Cardiac muscle cell (in vitro differentiated cells and primary cell): Measurements from ENCODE around the gene ZNRD2. TPM values are rescaled to one million over a fixed set of nuclear protein-coding genes. Genes with fewer than 3 reads are reported as not detected.
A peak's percentile ranks its signal among the peaks of the same experiment; 100 is the strongest.

ENCODE experiments used
- DNase-seq, 2 donors: peaks; one replicate each; pipeline versions ENCODE4 v3.0.0 to v3.0.0-alpha.2; 2010 to 2017; ENCODE audit warnings: low read depth in 1 of 2, low spot score in 1 of 2
- H3K27ac ChIP-seq: fragments of 200-600 bp; sonication (generic); 2 replicates; pipeline ENCODE4 v1.5.1; 2016
- H3K27me3 ChIP-seq: fragments of 200-600 bp; sonication (generic); 2 replicates; pipeline ENCODE4 v1.6.0; 2016; ENCODE audit warnings: control low read depth
- H3K36me3 ChIP-seq: fragments of 200-600 bp; sonication (generic); 2 replicates; pipeline ENCODE4 v1.5.1; 2016; ENCODE audit warnings: control low read depth
- H3K4me1 ChIP-seq: fragments of 200-600 bp; sonication (generic); 2 replicates; pipeline ENCODE4 v1.8.1; 2017; ENCODE audit warnings: low read depth, mild to moderate bottlenecking, mixed run types
- H3K4me3 ChIP-seq: fragments of 200-600 bp; sonication (generic); 2 replicates; pipeline ENCODE4 v1.5.1; 2016; ENCODE audit warnings: mild to moderate bottlenecking
- H3K9me3 ChIP-seq: fragments of 200-600 bp; sonication (generic); 2 replicates; pipeline ENCODE4 v1.5.1; 2017; ENCODE audit warnings: low read depth, mild to moderate bottlenecking, control low read depth
- CTCF ChIP-seq: IDR thresholded peaks from 2 replicates; pipeline ENCODE4 v1.5.1; 2012; ENCODE audit warnings: low read depth, mild to moderate bottlenecking, low read length
- polyA plus RNA-seq: library from polyadenylated mRNA; unstranded; fragments of >200 nt; fragmentation: Nextera tagmentation; extraction: Ambion mirVana; gene quantifications from 2 replicates; pipeline ENCODE4 v1.2.1, GENCODE V29; 2016
- total RNA-seq: library from RNA; depleted of rRNA; stranded (reverse); fragments of >200 nt; gene quantifications from 2 replicates; pipeline ENCODE4 v1.2.3, GENCODE V29; 2016

The ZNRD2 gene
- total and polyA plus RNA-seq, 2 experiments from 2014 or later: 55.7 to 56.6 TPM

DNA sequence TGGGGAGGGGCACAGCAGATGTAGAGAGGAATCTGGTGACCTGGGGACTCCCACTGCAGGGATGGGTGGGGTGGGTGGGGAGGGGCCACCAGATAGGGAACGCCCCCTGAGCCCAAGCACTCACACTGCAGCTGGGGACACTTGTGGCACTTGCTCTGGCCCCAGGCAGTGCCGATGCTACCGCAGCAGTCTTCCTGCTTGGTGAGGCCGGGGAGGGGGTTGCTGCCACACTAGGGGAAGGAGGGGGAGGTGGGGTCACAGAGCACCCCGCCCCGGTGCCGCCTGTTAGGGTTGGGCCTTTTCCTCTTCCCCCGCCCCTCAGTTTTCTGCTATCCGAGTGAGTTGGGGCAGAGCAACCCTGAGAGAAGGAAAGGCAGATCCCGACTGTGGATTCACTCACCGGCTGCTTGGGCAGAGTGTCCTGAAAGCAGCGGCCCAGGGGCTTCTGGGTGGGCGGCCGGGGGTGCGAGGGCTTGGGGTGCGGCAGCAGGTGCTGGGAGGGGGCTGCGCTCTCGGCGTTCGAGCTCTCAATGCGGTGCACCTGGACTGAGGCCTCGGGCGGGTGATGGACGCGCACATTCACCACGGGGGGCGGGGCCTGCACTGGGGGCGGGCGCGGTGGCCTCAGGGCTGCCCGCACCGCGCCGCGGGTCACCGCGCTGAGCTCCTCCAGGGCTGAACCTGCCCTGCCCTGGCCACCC lies 16.8 kb upstream of the ZNRD2 start:
- TF ChIP-seq CTCF: no peak
- Histone ChIP-seq H3K27ac (no peak overlapping the region), H3K27me3 (peaks cover 6% of the 10 kb centered on the region), H3K9me3 (no peaks in the 10 kb centered on the region), H3K4me1 (peaks cover 15% of the 10 kb centered on the region), H3K36me3 (no peaks in the 10 kb centered on the region), H3K4me3 (no peak overlapping the region)
- DNase-seq: no peak

- no peaks in the 10 kb centered on the region for H3K36me3 ChIP-seq
- H3K9me3 ChIP-seq: no peaks in the 10 kb centered on the region
- peaks cover 23% of the 10 kb centered on the region for H3K4me1 ChIP-seq
- H3K27me3 ChIP-seq: no peaks in the 10 kb centered on the region
- no peak overlapping the region for H3K27ac ChIP-seq
- no peak for TF ChIP-seq CTCF
- no peak overlapping the region for H3K4me3 ChIP-seq
- DNase-seq: no peak
Observed at GRCh38 chr11:65554057-65554818, 16.0 kb upstream of the ZNRD2 start.

DNA sequence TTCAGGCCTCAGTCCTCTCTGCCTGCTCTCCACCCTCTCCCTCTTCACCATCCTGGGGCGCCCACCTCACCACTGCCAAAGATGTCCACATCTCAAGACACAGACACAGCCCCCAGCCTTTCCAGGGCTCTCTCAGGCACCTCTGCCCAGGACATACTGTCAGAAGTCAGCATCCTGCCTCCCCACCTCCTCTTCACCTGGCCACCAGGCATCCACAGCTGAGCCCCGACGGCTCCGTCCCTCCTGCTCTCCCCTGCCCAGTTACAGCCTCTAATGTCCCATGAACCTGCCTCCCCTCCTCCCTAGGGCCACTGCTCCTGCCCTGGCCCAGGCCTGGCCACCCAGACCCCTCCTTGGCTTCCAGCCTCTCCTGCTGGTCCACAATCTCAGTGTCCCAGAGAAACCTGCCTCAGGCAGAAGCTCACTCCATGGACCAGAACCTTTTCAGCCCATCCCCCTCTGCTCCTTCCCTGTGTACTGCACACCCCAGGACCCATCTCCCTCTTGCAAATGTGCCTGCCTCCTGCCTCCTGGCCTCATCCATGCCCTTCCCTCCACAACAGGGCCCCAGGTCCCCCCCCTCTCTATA lies 15.3 kb upstream of the ZNRD2 start:
- DNase-seq: no peak
- no peak overlapping the region for H3K27ac ChIP-seq
- TF ChIP-seq CTCF: no peak
- H3K9me3 ChIP-seq: no peaks in the 10 kb centered on the region
- no peaks in the 10 kb centered on the region for H3K27me3 ChIP-seq
- peaks cover 29% of the 10 kb centered on the region for H3K4me1 ChIP-seq
- H3K36me3 ChIP-seq: no peaks in the 10 kb centered on the region
- no peak overlapping the region for H3K4me3 ChIP-seq

DNA sequence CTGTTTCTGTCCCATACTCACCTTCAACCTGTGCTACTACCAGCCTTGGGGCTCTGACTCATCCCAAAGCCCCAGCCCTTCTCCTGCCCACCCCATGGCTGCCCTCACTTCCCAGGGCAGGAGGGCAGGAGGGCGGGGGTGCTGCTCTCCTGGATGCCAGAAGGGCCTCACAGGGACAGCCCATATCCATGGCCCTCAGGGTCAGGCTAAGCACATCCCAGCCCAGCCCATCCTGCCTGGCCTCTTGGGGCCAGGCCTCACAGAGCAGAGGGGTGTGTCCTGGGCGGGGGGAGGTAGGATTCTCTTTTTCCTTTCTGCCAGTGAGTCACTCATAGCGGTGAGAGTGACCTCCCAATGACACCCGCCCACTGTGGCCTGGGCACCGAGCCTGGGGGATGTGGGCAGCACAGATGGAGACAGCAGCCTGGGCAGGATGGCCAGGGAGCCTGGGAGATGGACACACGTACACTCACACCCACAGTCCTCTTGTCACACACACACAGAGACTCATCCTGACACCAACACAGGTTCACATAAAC lies 14.5 kb upstream of the ZNRD2 start:
- no peak for TF ChIP-seq CTCF
- peak in 1 of 2 donors; percentile 81 for DNase-seq
- Histone ChIP-seq H3K36me3 (no peaks in the 10 kb centered on the region), H3K4me3 (no peak overlapping the region), H3K27me3 (no peaks in the 10 kb centered on the region), H3K27ac (no peak overlapping the region), H3K9me3 (no peaks in the 10 kb centered on the region), H3K4me1 (peaks cover 34% of the 10 kb centered on the region)

GRCh38 chr11:65556470-65557279 lies 13.6 kb upstream of the ZNRD2 start:
- no peak for DNase-seq
- Histone ChIP-seq H3K36me3 (no peaks in the 10 kb centered on the region), H3K4me3 (peak overlapping the region; percentile 50), H3K9me3 (no peaks in the 10 kb centered on the region), H3K27me3 (no peaks in the 10 kb centered on the region), H3K27ac (peak overlapping the region; percentile 93), H3K4me1 (peaks cover 39% of the 10 kb centered on the region)
- TF ChIP-seq CTCF: no peak
